GM18907 (cell line): Measurements from ENCODE around the gene ALDH1B1.

Experiments used
- ATAC-seq: cut with Tn5 transposase; IDR thresholded peaks from one replicate; pipeline ENCODE4 v1.9.1; 2021; ENCODE audit warnings: mild to moderate bottlenecking, moderate library complexity; ENCODE audit not compliant: unreplicated experiment

The ALDH1B1 gene

DNA sequence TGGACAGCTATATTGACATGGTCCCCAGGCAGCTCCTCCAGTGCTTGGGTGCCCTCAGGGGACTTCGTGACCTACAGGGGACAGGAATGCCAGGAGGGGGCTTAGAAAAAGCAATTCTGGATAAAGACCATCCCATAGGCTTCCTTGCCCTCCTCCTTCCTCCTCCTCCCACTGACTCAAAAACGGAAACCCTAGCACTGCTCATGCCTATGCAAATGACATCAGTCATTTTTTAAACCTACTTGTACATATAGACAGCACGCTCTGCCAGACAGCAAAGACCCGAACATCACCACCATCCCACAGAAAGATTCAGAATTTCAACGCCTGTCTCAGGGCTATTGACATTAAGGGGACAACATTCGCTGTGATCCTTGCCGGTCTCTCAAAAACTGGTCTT is 20.8 kb downstream of the ALDH1B1 start:
- ATAC-seq: no peak

- ATAC-seq: no peak
Observed at GRCh38 chr9:38414040-38414723, 21.7 kb downstream of the ALDH1B1 start.

DNA sequence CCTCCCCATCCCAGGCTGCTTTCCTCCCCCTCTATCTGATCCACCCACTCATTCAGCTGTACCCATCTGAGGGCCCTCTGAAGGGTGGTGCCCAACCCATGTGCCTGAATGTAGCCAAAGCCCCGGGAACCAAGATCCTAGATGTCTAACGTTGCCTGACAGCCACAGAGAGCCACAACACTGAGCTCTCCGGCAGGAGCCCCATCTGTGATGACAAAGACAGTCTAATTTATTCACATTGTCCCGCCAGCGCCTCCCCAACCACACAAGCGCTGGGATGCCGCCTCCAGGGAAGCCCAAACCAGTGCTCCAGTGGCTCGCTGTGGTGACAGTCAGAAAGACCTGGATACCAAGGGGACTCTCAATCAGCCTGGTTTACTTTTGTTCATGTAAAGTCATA is 23.4 kb downstream of the ALDH1B1 start:
- ATAC-seq: no peak

- ATAC-seq: no peak
Observed at GRCh38 chr9:38416461-38416860, 24.0 kb downstream of the ALDH1B1 start.

DNA sequence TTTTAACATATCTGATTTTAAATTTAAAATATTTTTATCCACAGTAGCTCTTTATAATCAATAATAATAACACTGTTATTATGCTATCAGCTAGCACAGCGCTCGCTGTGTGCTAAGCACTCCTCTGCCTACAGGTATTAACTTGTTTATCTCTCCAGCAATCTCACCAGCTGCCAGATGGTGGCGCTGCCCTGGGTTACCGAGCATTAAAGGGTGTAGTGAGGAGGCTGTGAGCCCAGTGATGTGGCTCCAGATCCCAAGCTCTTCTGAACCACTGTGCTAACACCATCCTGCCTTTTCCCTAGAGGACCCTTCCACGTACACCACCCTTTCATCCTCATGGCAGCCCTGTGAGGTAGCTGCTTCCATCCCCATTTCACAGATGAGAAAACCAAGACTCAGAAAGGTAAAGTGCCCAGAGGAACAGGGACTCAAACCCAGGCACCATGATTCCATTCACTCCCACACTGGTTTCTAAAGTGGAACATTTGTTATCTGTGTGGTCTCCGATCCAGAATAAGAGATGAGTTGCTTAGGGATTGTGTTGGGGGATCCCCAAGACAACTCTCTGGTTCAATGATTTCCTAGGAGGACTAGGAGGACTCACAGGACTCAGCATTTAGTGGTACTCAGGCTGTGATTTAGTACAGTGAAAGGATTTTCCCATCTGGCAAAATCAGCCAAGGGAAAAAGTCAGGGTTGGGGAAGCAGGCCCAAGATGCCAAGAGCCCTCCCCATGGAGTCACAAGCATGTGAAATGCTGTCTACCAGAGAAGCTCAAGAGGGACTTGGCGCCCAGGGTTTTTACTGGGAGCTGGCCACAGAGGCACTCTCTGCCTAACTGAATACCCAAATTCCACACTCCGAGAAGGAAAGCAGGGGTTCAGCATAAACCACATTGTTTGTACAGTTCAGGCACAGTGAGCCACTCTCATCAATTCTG is 24.8 kb downstream of the ALDH1B1 start:
- no peak for ATAC-seq

GRCh38 chr9:38418366-38418765 is 25.9 kb downstream of the ALDH1B1 start:
- no peak for ATAC-seq

- no peak for ATAC-seq
Observed at GRCh38 chr9:38419181-38419580, 26.7 kb downstream of the ALDH1B1 start.

- ATAC-seq: no peak
Observed at GRCh38 chr9:38421498-38422211, 29.2 kb downstream of the ALDH1B1 start.

DNA sequence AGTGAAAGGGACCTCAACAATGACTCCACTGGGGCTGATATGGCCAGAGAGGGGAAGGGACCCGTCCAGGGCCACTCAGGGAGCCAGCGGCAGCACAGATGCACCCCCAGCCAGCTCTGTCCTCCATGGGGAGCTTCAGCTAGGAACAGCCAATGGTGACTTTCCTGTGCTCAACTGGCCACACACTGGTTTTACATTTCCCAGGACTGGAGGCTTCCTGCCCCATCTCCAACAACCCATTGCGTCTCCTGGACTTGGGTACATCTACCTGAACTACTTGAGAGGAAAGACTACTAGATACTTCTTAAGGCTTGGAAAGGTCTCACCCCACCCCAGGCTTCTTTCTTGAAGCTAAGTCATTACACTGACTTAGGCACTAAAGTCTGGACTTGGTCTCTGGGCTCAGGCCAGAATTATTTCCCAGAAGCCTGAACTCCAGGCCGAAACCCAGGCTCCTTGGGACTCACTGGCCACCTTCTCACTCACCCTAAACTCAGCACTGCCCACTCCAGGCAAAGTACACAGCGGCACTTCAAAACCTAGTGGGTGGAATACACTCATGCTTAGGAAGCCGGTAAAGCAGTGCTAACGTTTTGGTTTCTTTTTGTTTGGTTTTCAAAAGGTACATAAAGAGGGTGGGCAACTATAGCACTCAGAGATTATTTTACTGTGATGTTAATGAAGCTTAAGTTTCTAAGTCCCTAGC is 30.2 kb downstream of the ALDH1B1 start:
- ATAC-seq: no peak

- ATAC-seq: no peak
Observed at GRCh38 chr9:38423273-38423972, 30.9 kb downstream of the ALDH1B1 start.

- ATAC-seq: peak; percentile 64
Observed at GRCh38 chr9:38423973-38424843, 31.7 kb downstream of the ALDH1B1 start, which contains the start of gene IGFBPL1. Gene IGFBPL1 (minus strand): TSS chr9:38424454. CDS start chr9:38424424, 30 bp downstream.

DNA sequence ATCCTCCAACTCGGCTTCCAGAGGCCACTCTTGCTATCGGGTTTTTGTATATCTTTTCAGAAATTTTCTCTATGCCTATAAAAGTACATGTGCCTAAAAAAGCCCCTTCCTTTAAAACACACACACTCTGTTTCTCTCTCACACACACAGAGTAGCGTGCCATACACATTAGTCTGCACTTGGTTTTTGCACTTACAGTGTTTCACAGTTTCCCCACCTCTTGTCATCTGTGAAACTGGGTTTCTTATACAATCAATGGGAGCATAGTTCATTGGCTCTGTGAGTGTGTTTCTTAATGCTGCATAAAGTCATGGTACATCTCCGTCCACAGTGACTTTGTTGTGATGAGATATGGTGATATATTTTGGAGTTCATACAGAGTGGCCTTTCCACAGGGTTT is 32.4 kb downstream of the ALDH1B1 start:
- ATAC-seq: no peak

GRCh38 chr9:38428062-38428461 is 35.6 kb downstream of the ALDH1B1 start:
- no peak for ATAC-seq

- no peak for ATAC-seq
Observed at GRCh38 chr9:38431116-38431515, 38.6 kb downstream of the ALDH1B1 start.

- ATAC-seq: no peak
Observed at GRCh38 chr9:38432922-38433510, 40.5 kb downstream of the ALDH1B1 start.

GRCh38 chr9:38434365-38434764 is 41.9 kb downstream of the ALDH1B1 start:
- no peak for ATAC-seq

DNA sequence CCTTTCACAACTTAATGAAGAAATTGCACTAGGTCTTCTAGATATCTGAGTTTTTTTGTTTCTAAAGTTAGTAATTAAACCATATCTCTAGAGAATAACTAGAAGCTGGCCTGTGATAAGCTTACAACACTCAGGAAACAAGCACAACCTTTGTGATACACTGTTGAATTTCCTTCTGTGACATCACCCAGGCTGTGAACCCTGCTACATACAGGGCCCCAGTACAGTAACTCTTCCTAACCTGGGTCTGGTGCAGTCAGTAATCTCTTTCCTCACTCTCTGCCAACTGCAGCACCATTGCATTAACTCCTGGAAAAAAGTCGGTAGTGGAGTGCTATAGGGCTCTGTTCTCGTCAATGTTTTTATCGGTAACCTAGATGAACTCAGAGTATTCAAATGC is 42.4 kb downstream of the ALDH1B1 start:
- no peak for ATAC-seq

DNA sequence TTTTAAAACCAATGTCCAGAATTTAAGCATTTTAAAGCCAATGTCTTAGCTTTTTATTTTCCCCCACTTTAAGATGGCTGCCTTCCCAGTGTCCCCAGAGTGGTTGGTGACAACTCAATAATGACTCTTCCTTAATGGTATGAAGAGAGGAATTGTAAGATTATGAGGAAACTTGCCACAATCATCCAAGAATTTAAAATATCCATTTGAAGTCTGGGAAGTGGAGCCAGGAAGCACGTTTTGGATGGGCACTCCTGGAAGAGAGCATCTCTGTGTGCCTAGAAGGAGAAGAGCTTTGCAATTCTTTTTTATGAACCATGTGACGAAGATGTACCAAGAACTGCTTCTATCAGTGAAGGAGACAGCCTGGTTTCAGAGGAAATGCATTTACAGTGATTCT is 43.0 kb downstream of the ALDH1B1 start:
- ATAC-seq: no peak

DNA sequence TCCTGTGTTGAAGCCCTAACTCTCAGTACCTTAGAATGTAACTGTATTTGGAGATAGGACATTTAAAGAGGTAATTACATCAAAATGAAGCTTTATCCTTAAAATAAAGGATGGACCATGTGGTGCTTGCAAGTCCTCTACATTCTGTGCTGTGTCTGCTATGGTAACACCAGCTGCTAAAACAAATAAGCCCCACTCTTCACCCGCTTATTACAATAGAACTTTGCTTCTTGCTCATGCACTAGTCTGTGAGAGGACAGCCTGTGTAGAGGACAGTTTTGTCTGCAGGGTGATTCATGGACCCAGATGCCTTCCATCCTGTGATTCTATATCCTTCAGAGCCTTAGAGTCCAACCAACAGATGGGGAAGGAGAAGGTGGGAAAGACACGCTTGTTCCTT is 44.2 kb downstream of the ALDH1B1 start:
- no peak for ATAC-seq
